Measurements from ENCODE around the gene COTL1. TPM values are rescaled to one million over a fixed set of nuclear protein-coding genes. Genes with fewer than 3 reads are reported as not detected.

Gene COTL1
- total and polyA plus RNA-seq, 12 donors, result 6.4 to 72.9 (median 9.7) TPM

GRCh38 chr16:84582958-84583516, 34.8 kb downstream of the COTL1 start:
- H3K27ac ChIP-seq, result no peak overlapping the region
- intact Hi-C loops (cut with DNase I), result no loop called here
- no peak for TF ChIP-seq CTCF (IDR thresholded peaks at IDR 0.05)
- 68 to 74% methylated on average over 11 of the region's 11 CpGs for WGBS, 2 donors
- peaks cover 0 to 31% (median 0%) of the 10 kb centered on the region in 9 donors for H3K4me1 ChIP-seq
- H3K4me3 ChIP-seq, result no peak overlapping the region
- DNase-seq, result no peak
- no peaks in the 10 kb centered on the region for H3K27me3 ChIP-seq
- peak in 1 of 8 donors; percentile 35 for ATAC-seq
- no peaks in the 10 kb centered on the region for H3K9me3 ChIP-seq
- H3K36me3 ChIP-seq, result peaks cover 0 to 63% (median 0%) of the 10 kb centered on the region in 9 donors

- WGBS, 2 donors, result 95 to 96% methylated on average over 8 of the region's 8 CpGs
- Histone ChIP-seq H3K4me3 (no peak overlapping the region), H3K9me3 (no peaks in the 10 kb centered on the region), H3K4me1 (peaks cover 0 to 24% (median 0%) of the 10 kb centered on the region in 9 donors), H3K36me3 (peaks cover 0 to 44% (median 0%) of the 10 kb centered on the region in 9 donors), H3K27ac (no peak overlapping the region), H3K27me3 (no peaks in the 10 kb centered on the region)
- no peak for ATAC-seq
- intact Hi-C loops (cut with DNase I), result no loop called here
- TF ChIP-seq CTCF (IDR thresholded peaks at IDR 0.05), result no peak
- no peak for DNase-seq
Observed at GRCh38 chr16:84581158-84581557, 36.7 kb downstream of the COTL1 start.

DNA sequence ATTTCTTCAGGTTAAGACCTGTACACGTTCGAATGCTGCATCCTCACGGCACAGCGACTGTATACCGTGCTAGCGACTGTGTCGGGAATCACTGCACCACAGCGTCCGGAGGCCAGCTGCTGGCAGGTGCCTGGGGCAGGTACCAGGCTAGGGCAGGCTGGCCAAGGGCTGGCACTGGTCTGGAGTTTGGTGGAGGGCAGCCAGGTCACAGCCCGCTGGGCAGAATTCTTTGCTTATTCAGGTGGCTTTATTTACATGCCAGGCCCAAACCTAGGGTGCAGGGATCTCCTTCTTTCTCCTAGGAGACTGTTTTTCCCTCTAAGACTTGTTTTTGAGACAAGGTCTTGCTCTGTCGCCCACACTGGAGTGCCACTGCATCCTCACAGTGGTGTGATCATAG, 37.9 kb downstream of the COTL1 start:
- no peak overlapping the region for H3K4me3 ChIP-seq
- peaks cover 0 to 17% (median 0%) of the 10 kb centered on the region in 9 donors for H3K4me1 ChIP-seq
- H3K27ac ChIP-seq, result no peak overlapping the region
- ATAC-seq (no peak), DNase-seq (no peak)
- H3K9me3 ChIP-seq, result no peaks in the 10 kb centered on the region
- intact Hi-C loops (cut with DNase I), result no loop called here
- WGBS, 2 donors, result 95% methylated on average over 11 of the region's 11 CpGs
- no peak for TF ChIP-seq CTCF (IDR thresholded peaks at IDR 0.05)
- peaks cover 0 to 44% (median 0%) of the 10 kb centered on the region in 9 donors for H3K36me3 ChIP-seq
- no peaks in the 10 kb centered on the region for H3K27me3 ChIP-seq

DNA sequence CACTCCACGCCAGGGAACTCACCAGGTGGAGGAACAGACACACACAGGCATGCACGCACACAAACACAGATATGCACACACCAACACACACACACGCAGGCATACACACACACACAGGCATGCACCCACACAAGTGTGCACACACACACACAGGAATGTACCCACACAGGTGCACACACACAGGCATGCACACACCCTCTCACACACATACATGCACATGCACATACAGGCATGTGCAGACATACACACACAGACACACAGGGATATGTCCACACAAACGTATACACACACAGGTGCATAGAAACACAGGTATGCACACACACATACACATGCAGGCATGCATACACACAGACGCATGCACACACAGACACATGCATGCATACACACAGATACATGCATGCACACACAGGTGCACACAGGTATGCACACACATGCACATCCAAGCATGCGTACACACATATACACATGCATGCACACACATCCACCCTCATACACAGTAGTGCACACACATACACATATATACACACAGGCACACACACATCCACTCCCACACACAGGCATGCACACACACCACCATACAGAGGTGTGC, 39.2 kb downstream of the COTL1 start:
- no peak for TF ChIP-seq CTCF (IDR thresholded peaks at IDR 0.05)
- Histone ChIP-seq H3K36me3 (peaks cover 0 to 43% (median 0%) of the 10 kb centered on the region in 9 donors), H3K27me3 (no peaks in the 10 kb centered on the region), H3K4me3 (no peak overlapping the region), H3K9me3 (no peaks in the 10 kb centered on the region), H3K27ac (no peak overlapping the region), H3K4me1 (peaks cover 0 to 11% (median 0%) of the 10 kb centered on the region in 9 donors)
- ATAC-seq (peak in 1 of 8 donors; percentile 38), DNase-seq (no peak)
- 95 to 96% methylated on average over 6 of the region's 6 CpGs for WGBS, 2 donors
- intact Hi-C loops (cut with DNase I), result no loop called here

All from heart right ventricle (tissue), 16 donors.